GM19193 (cell line): Measurements from ENCODE around the gene TBL3.
A peak's percentile ranks its signal among the peaks of the same experiment; 100 is the strongest.

Source experiments
- POLR2A ChIP-seq: IDR thresholded peaks from 4 replicates; pipeline ENCODE4 v1.6.1; 2011; ENCODE audit not compliant: insufficient read depth, insufficient read length; ENCODE audit errors: extremely low read depth

Gene TBL3

DNA sequence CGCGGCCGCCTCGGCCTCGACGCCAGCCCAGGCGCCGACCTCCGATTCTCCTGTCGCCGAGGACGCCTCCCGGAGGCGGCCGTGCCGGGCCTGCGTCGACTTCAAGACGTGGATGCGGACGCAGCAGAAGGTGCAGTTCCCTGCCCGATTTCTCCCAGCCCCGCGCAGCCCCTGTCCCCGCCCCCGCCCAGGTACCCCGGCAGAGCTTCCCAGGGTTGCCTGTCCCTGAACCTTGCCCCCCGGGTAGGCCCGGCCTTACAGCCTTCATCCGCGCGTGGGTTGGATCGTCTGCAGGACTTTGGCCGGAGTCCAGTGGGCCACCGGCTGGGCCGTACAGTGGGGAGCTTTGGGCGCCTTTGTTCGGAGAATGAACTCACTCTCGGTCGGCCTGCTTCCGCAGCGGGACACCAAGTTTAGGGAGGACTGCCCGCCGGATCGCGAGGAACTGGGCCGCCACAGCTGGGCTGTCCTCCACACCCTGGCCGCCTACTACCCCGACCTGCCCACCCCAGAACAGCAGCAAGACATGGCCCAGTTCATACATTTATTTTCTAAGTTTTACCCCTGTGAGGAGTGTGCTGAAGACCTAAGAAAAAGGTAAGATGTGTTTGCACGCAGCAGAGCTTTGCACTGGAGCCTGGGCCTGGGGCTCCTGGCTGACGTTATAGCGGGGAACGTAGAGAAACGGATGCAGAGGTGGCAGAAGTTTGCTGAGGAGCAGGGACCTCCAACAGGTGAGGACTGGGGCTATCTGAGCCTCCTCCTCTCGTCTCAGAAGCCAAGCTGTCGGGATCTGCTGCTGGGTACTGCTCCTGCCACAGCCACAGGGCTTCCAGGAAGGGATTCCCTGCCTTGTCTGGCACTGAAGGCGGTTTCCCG, 12.7 kb downstream of the TBL3 start:
- no peak for TF ChIP-seq POLR2A

DNA sequence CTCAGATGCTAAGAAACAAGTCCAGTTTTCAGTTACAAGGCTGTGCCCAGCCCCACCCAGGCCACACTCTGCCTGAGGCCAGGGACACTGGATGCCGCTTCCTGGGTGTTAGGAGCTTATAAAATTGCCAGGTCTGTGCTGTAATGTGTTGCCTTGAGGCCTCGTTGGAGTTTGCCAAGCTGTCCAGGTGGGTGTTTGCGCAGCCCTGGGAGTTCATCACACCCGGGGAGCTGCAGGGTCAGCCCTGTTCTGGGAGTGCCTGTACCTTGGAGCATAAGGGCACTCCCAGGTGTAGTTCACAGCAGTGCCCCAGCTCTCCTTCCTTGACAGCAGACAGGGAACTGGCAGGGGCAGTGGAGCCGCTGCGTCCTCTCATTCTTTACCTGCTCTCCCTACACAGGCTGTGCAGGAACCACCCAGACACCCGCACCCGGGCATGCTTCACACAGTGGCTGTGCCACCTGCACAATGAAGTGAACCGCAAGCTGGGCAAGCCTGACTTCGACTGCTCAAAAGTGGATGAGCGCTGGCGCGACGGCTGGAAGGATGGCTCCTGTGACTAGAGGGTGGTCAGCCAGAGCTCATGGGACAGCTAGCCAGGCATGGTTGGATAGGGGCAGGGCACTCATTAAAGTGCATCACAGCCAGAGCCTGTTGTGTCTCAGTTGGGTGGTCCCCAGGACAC, 13.8 kb downstream of the TBL3 start:
- no peak for TF ChIP-seq POLR2A

DNA sequence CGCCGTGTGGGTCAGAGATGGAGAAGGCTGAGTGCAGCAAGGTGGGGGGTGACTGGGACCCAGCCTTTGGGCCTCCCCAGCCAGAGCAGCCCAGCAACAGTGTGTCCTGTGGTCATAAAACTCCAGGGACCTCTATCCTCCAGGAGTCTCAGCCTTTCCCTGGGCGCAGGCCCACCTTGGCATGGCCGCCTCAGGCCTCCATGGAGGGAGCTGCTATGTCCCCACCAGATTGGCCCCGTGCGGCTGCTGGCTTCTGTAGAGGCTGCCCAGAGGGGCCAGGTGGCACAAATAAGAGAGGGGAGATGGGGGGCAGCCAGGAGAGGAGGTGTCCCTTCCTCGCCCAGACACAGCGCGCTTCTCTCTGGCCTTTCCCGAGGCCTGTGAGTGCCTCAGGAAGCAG, 15.3 kb downstream of the TBL3 start:
- TF ChIP-seq POLR2A: no peak

DNA sequence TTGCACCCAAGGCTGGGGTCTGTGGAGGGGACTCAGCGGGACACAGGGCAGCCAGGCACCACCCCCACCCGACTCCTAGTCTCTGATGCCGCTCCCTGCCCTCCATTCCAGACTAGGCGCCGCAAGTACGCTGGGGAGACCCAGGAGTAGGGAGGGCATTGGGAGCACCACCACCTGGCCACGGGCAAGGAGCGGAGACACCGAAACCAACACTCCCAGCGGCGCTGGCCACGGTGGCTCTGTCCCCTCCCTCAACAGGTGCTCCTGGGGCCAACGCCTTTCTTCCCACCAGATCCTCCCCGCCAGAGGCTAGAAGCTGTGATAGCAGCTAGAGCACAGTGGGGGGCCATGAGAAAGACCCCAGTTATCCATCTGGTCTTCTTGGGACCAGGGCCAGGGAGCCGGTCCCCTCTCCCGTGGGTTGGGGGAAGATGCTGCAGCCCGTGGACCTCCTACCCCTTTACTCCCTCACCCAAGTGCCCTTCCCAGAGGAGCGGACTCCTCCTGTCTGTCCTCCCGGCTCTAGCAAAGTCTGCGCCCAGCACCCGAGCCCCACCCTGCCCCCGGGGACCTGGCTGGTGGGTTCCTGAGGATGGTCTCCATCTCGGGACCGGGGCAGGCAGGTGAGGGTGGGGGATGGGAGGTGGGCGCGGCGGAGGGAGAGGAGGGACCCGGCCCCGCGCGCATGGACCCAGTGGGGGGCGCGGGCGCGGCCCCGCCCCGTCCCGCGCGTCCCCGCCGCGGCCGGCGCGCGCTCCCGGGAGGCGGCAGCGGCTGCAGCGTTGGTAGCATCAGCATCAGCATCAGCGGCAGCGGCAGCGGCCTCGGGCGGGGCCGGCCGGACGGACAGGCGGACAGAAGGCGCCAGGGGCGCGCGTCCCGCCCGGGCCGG, 17.6 kb downstream of the TBL3 start, which contains the start of gene SYNGR3:
Gene SYNGR3, plus strand, starts transcription at position 762 of the 892 bp plus-strand sequence. CDS start 133 bp downstream, outside the sequence.
- TF ChIP-seq POLR2A: no peak

DNA sequence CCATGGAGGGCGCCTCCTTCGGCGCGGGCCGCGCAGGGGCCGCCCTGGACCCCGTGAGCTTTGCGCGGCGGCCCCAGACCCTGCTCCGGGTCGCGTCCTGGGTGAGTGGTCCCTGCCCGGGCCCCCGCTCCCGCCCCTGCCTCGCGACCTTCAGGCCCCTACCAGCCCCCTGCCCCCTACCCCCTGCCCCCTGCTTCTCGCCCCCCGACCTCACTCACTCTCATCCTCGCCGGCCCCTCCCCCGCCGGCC, 18.2 kb downstream of the TBL3 start:
- no peak for TF ChIP-seq POLR2A

DNA sequence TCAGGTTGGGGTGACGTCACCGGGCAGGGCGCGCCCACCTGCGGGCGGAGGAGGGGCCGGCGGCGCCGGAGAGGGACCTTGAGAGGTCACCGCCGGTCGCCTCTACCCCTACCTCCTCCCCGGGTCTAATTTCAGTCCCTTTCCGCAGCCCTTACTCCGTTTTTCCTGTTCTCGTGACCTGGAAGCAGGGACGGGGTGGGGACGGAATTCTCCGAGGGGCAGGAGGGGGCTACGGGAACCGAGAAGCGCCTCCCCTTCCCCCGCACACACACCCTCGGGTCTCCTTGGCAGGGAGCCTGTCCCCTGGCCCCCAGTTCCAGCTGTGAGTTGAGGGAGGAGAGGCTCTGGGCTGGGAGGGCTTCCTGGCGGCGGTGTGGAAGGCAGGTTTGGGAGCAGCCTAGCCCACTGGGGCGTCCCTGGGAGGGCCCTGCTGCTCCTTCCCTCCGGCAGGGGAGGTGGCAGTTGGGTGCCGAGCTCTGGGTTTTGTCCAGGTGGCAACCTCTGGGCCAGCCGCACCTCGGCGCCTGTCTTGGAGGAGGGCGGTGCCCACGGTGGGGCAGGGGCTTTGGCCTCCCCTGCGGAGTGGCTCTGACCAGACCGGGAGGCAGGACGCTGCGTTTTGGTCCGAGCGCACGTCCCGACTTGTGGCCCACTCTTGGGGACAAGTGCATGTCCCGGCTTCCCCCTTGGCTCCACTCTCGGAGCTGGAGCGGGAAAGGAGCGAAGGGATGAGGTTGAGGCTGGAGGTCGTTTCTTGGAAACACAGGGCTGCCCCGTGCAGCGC, 18.7 kb downstream of the TBL3 start:
- no peak for TF ChIP-seq POLR2A

DNA sequence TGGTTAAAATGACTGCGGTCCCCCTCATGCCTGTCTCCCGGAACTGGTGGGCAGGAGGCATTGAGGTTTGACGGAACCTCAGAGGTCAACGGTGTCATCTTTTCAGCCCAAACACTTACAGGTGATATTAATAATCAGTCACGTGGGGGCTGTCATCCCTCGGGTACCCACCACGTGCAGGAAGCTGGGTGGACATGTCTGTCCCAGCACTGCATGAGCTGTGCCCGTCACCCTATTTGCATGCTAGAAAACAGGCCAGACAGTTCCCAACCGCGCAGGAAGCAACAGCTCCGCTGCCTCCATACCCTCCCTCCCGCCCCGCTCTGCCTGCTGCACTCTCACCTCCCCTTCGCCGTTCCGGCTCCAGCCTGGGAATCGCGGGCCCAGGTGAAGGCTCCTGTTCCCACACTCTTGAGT, 19.3 kb downstream of the TBL3 start:
- TF ChIP-seq POLR2A: peak; percentile 21

DNA sequence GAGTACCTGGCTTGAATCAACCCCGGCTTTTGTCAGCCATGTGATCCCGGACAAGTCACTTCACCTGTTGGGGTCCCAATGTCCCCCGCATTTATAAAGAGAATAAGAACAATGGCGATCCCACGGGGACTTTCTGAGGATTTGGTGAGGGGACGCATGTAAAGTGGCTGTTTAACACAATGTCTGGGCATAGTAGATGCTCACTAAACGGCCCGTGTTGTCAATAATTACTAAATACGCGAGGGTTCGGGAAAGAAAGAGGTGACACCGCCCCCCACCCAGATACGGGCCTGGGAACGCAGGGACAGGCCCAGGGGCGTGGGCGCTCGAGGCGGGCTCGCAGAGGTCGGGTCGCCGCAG, 19.7 kb downstream of the TBL3 start:
- TF ChIP-seq POLR2A: no peak

DNA sequence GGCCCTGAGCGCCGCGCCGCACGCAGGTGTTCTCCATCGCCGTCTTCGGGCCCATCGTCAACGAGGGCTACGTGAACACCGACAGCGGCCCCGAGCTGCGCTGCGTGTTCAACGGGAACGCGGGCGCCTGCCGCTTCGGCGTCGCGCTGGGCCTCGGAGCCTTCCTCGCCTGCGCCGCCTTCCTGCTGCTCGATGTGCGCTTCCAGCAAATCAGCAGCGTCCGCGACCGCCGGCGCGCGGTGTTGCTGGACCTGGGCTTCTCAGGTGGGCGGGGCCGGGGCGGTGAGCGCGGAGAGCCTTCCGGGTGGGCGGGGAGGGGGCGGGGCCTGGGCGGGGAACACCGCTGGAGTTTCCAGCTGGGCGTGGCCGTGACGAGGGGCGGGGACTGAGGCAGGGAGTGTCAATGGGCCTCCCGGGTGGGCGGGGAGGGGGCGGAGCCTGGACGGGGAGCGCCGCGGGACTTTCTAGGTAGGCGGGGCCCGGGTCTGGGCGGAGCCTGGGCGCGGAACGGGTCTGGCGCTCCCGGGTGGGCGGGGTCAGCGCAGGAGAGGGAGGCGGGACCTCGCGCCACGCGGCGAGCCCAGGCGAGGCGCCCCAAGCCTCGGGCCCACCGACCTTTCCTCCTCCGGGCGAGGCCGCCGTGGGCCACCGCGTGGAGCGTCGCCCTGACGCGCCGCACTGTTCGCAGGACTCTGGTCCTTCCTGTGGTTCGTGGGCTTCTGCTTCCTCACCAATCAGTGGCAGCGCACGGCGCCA, 20.3 kb downstream of the TBL3 start:
- peak; percentile 64 for TF ChIP-seq POLR2A

DNA sequence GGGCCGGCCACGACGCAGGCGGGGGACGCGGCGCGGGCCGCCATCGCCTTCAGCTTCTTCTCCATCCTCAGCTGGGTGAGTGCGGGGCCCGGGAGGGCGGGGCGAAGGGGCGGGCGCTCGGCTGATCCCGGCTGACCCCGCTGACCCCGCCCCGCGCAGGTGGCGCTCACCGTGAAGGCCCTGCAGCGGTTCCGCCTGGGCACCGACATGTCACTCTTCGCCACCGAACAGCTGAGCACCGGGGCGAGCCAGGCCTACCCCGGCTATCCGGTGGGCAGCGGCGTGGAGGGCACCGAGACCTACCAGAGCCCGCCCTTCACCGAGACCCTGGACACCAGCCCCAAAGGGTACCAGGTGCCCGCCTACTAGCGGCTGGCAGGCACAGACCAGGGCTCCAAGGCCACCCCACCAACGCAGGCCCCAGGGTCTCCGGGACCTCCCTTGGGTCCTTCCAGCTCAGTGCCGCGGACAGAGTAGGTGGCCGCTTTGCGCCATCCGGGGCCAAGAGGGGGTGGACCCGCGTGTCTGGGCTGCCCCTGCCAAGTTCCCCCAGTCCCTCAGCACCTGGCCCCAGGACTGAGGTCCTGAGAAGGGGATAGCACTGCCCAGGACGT, 21.0 kb downstream of the TBL3 start:
- no peak for TF ChIP-seq POLR2A

DNA sequence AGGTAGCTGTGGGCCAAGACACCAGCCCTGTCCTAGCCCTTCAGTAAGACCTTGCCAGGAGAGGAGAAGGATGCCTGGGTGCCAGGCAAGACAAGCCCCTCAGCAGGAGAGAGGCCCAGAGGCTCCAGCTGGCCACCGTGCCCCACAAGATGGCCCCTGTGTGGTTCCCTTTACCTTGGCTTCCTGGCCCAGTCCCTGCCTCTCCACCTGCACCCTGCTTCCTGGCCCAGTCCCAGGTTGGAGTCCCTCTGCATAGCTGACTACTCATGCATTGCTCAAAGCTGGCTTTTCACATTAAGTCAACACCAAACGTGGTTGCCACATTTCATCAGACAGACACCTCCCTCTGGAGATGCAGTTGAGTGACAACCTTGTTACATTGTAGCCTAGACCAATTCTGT, 21.9 kb downstream of the TBL3 start:
- TF ChIP-seq POLR2A: no peak

DNA sequence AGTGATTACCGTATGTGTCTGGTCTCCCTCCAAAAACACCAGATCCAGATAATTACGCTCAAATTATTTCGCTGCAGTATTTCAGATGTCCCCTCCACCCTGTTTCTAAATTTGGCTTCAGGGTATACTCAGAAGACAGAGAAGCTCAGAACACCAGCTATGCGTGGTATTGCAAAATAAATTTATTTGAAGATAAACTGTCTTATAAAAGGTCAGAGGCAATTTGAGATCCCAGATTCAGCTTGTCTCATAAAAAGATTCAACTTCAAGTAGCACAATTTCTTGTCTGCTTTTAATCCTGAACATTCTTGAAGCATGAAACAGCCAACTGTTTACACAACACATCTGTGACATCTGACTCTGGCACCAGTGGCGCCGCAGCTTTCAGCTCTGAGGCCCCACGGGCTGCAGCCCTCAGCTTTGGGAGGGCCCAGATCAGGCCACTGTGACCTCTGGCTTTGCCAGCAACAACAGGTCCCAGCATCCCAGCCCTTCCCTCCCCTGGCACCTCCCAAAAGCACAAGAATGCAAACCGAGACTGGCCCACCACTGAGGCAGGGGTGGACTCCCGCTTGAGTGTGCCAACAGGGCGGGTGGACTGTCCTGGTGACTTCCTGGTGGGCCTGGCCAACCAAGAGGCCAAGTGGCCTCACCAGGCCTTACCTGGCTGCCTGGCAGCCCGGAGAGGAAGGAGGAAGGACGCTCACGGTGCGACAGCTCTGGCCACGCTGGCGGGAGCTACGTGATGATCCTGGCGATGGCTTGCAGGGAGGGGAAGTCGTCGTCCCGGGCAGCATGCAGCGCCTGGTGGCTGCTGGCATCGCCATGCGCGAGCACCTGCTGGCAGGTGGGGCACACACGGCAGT, 25.9 kb downstream of the TBL3 start:
- no peak for TF ChIP-seq POLR2A

DNA sequence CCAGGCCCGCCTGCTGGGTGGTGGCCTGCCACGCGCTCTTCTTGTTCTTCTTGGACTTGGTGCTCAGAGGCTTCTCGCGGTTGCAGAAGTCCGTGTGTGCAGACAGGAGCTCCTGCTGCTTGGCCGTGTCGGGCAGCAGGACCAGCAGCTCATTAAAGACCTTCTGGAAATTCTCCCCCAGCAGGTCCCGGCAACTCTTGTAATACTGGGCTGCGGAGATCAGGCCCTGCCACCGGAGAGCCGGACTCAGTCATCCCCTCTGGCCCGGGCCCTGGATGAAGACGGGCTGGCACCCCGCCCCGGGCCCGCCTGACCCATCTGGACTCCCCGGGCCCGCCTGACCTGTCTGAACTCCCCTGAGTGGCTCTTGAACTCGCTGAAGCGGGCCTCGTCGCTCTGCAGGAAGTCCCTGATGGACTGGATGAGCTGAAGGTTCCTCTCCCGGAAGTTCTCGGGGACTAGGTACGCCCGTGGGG, 26.5 kb downstream of the TBL3 start:
- no peak for TF ChIP-seq POLR2A
